GM12878 (cell line): Measurements from ENCODE around the gene TPM4. TPM values are rescaled to one million over a fixed set of nuclear protein-coding genes. Genes with fewer than 3 reads are reported as not detected.

Source experiments
- ATAC-seq: fragments of 200-7000 bp; cut with Tn5 transposase; 3 replicates; pipeline ENCODE4 v1.9.1; 2020; ENCODE audit warnings: mild to moderate bottlenecking, moderate library complexity
- BruUV-seq: library from RNA; stranded (reverse); fragments of 400-500 nt; replicated peaks from 2 replicates; lab custom pipeline; 2021; lab: Mats Ljungman, UMichigan
- CTCF ChIA-PET: fragments of 300-600 bp; sonication (Branson Sonifier 250); formaldehyde crosslinking; extraction: SDS; loops from one replicate; lab custom pipeline; 2021; ENCODE audit warnings: inconsistent platforms; lab: Yijun Ruan, JAX
- POLR2A ChIA-PET: fragments of 350-600 bp; formaldehyde crosslinking; extraction: SDS; loops from one replicate; lab custom pipeline; 2021; ENCODE audit warnings: inconsistent platforms; lab: Charles Lee
- RAD21 ChIA-PET: fragments of 300-600 bp; sonication (Branson Sonifier 250); formaldehyde crosslinking; loops from one replicate; lab custom pipeline; 2023; ENCODE audit warnings: antibody characterized with exemption; ENCODE audit not compliant: unreplicated experiment; lab: Charles Lee
- SMC1A ChIA-PET: fragments of 300-600 bp; sonication (Branson Sonifier 250); formaldehyde crosslinking; loops from one replicate; lab custom pipeline; 2023; ENCODE audit not compliant: unreplicated experiment, uncharacterized antibody; lab: Charles Lee
- DNase-seq: peaks from one replicate; pipeline ENCODE4 v3.0.0-alpha.2; 2011; ENCODE audit warnings: low read depth, low spot score
- FAIRE-seq: peaks from 3 replicates; lab custom pipeline; 2011; peaks lifted over from hg19 to GRCh38; lab: Jason Lieb, UNC
- H2AFZ ChIP-seq: 2 replicates; pipeline ENCODE4 v1.6.0; 2011; ENCODE audit warnings: low read depth, low read length, control low read depth; ENCODE audit not compliant: control insufficient read depth
- H3K27ac ChIP-seq: 2 replicates; pipeline ENCODE4 v1.5.1; 2011; ENCODE audit warnings: control low read depth; ENCODE audit not compliant: control insufficient read depth, insufficient read depth
- H3K27me3 ChIP-seq, 2 experiments: replicated peaks in 1 of 2; 2 replicates each; pipeline versions ENCODE4 v1.6.0 to v1.6.1; 2011; ENCODE audit warnings: low read length in 1 of 2; ENCODE audit not compliant: control insufficient read depth in 2 of 2, insufficient read depth in 2 of 2
- H3K36me3 ChIP-seq, 2 experiments: 2 replicates each; pipeline ENCODE4 v1.5.1; 2011; ENCODE audit warnings: low read length in 1 of 2; ENCODE audit not compliant: control insufficient read depth in 2 of 2, insufficient read depth in 2 of 2
- H3K4me1 ChIP-seq: 2 replicates; pipeline ENCODE4 v1.6.1; 2011; ENCODE audit warnings: mild to moderate bottlenecking, low read length, moderate library complexity, mixed read lengths; ENCODE audit not compliant: control insufficient read depth, insufficient read depth
- H3K4me2 ChIP-seq: 2 replicates; pipeline ENCODE4 v1.6.0; 2011; ENCODE audit warnings: control low read depth; ENCODE audit not compliant: control insufficient read depth, insufficient read depth
- H3K4me3 ChIP-seq: fragments of 200-600 bp; sonication (generic); 2 replicates; pipeline ENCODE4 v1.5.1; 2016
- H3K79me2 ChIP-seq: 2 replicates; pipeline ENCODE4 v1.6.0; 2011; ENCODE audit warnings: low read length; ENCODE audit not compliant: control insufficient read depth, insufficient read depth
- H3K9ac ChIP-seq: 2 replicates; pipeline ENCODE4 v1.8.0; 2011; ENCODE audit warnings: low read length, control low read depth, mixed read lengths; ENCODE audit not compliant: control insufficient read depth, insufficient read depth
- H3K9me3 ChIP-seq: replicated peaks from 3 replicates; pipeline ENCODE4 v1.5.1; 2011; ENCODE audit warnings: mild to moderate bottlenecking, low read length; ENCODE audit not compliant: control insufficient read depth, insufficient read depth
- H4K20me1 ChIP-seq: 2 replicates; pipeline ENCODE4 v1.6.0; 2011; ENCODE audit not compliant: control insufficient read depth, insufficient read depth
- E2F8 ChIP-seq: fragments of 450-650 bp; IDR thresholded peaks from 2 replicates; pipeline ENCODE4 v1.6.1; 2018; ENCODE audit warnings: mild to moderate bottlenecking, low read depth, moderate library complexity; ENCODE audit not compliant: partially characterized antibody
- MEF2A ChIP-seq: IDR thresholded peaks from 2 replicates; pipeline ENCODE4 v1.6.1; 2011; ENCODE audit warnings: low read depth, mild to moderate bottlenecking, low read length, moderate library complexity; ENCODE audit not compliant: insufficient read depth
- MTA2 ChIP-seq: fragments of 450-650 bp; IDR thresholded peaks from 2 replicates; pipeline ENCODE4 v1.6.1; 2016; ENCODE audit warnings: low read depth, mild to moderate bottlenecking, moderate library complexity
- NFXL1 ChIP-seq: fragments of 450-650 bp; IDR thresholded peaks from 2 replicates; pipeline ENCODE4 v1.6.1; 2017; ENCODE audit warnings: antibody characterized with exemption, mild to moderate bottlenecking, borderline replicate concordance
- PAX5 ChIP-seq: IDR thresholded peaks from 2 replicates; pipeline ENCODE4 v1.6.1; 2011; ENCODE audit warnings: low read depth, low read length, borderline replicate concordance
- PRDM15 ChIP-seq: fragments of 450-650 bp; formaldehyde crosslinking; IDR thresholded peaks from 2 replicates; pipeline ENCODE4 v1.4.0; 2020; ENCODE audit warnings: mild to moderate bottlenecking, moderate library complexity
- SREBF1 ChIP-seq: IDR thresholded peaks from 2 replicates; pipeline ENCODE4 v1.6.1; 2012; ENCODE audit warnings: mild to moderate bottlenecking, low read length
- STAT1 ChIP-seq: fragments of 450-650 bp; conservative IDR thresholded peaks from 2 replicates; pipeline ENCODE4 v1.6.1; 2014; ENCODE audit warnings: antibody characterized with exemption, mild to moderate bottlenecking
- TCF7 ChIP-seq: IDR thresholded peaks from 2 replicates; pipeline ENCODE4 v1.6.1; 2014; ENCODE audit warnings: antibody characterized with exemption, borderline replicate concordance
- ZBTB33 ChIP-seq: fragments of 450-650 bp; IDR thresholded peaks from 2 replicates; pipeline ENCODE4 v1.6.1; 2017; ENCODE audit warnings: mild to moderate bottlenecking
- ZNF24 ChIP-seq: fragments of 450-650 bp; IDR thresholded peaks from 2 replicates; pipeline ENCODE4 v1.6.1; 2017; ENCODE audit warnings: antibody characterized with exemption, mild to moderate bottlenecking
- WGBS: methylation state at CpG from one replicate; pipeline ENCODE4 v1.1.6; 2016; ENCODE audit warnings: low lambda C conversion rate; ENCODE audit not compliant: insufficient replicate concordance, insufficient coverage; ENCODE audit errors: missing lambda C conversion rate; 5-methylcytosine and 5-hydroxymethylcytosine counted together
- in situ Hi-C: fragments of 300-500 bp; cut with MboI; formaldehyde crosslinking; loops from 9 replicates; pipeline ENCODE4 v1.14.3; 2018; ENCODE audit warnings: mixed read lengths
- intact Hi-C: fragments of 100-400 bp; cut with micrococcal nuclease; formaldehyde crosslinking; loops from one replicate; pipeline ENCODE4 v1.14.2; 2022; ENCODE audit not compliant: unreplicated experiment
- polyA plus RNA-seq, 11 experiments: library from polyadenylated mRNA; depleted of rRNA in 4 of 11; unstranded in 6 of 11; stranded (reverse) in 5 of 11; fragments of >200 nt; fragmentation: Nextera tagmentation in 4 of 11; fragmentation: Illumina TruSeq in 1 of 11; extraction: Ambion mirVana in 4 of 11; extraction: Trizol in 1 of 11; gene quantifications; 1 replicate in 1 of 11; 2 replicates in 10 of 11; pipeline versions ENCODE4 v1.2.1 to v1.2.3, GENCODE V29; 2011 to 2016; ENCODE audit warnings: inconsistent platforms in 2 of 11, missing spikeins in 2 of 11, low read depth in 1 of 11
- total RNA-seq, 4 experiments: library from RNA; depleted of rRNA in 3 of 4; stranded (reverse); fragments of >200 nt in 3 of 4; fragmentation: Illumina TruSeq in 1 of 4; extraction: Trizol in 1 of 4; gene quantifications; 2 replicates each; pipeline versions ENCODE4 v1.2.1 to v1.2.3, GENCODE V29; 2013 to 2021
- TF ChIP-seq, protein P1 (sequence below): fragments of 450-650 bp; IDR thresholded peaks from 2 replicates; pipeline ENCODE4 v1.6.1; 2017; ENCODE audit warnings: mild to moderate bottlenecking, low read depth, inconsistent platforms; ENCODE audit not compliant: poor library complexity, severe bottlenecking

TPM4 gene
- total and polyA plus RNA-seq, 10 of the 15 experiments (the other 5 are each of a cell fraction or from before 2014, with no cell fraction given) = 183 to 620 (median 407) TPM

DNA sequence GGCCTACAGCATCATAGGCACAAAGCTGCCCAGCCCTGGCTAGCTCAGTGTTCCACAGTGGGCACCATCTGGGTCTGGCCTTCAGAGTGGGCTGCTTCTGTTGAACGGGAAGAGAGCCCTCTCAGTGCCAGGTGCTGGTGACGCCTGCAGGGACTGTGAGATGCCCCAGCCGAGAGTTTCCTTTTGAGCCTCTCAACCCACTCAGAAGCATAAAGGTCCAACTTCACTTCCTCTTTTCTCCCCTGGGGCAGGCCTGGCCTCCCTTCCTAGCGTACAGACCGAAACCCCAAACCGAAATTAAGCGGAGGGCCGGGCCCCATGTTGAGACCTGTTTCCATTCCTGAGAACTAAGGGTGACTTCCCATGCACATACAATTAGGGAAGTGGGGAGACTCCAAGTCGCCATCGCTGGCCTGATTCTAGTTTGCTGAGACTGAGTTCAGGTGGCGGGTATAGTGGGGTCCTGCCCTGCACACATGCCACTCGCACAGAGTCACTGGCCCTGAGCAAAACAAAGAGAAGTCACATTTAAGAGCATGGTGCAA, 42.3 kb downstream of the TPM4 start:
- in situ Hi-C loops (no loop called here), intact Hi-C loops (loop anchor here (1.0 to 10.0 kb wide), 4 partner anchors 25 to 326 kb away; partner anchors contain the start of gene HSH2D)
- H2AFZ ChIP-seq = no peak overlapping the region
- 1% methylated on average over 12 of the region's 12 CpGs for WGBS
- H3K36me3 ChIP-seq = peaks cover 22 to 40% of the 10 kb centered on the region in 2 experiments
- H3K4me3 ChIP-seq = peak overlapping the region; percentile 59; the same call in 1 of the 2 replicates
- H3K4me1 ChIP-seq = peaks cover 62% of the 10 kb centered on the region
- H3K79me2 ChIP-seq = peaks cover 74% of the 10 kb centered on the region
- RAD21 ChIA-PET = interaction anchor here (0.7 to 5.6 kb wide), 14 partner anchors 21 to 264 kb away, joined by 3 to 80 read pairs (median 6); partner anchors contain the start of genes FAM32A and HSH2D
- peak overlapping the region; percentile 87 for H3K9ac ChIP-seq
- no peaks in the 10 kb centered on the region for H3K9me3 ChIP-seq
- BruUV-seq = no TSS peak
- FAIRE-seq (peak; percentile 97), DNase-seq (peak; percentile 97), ATAC-seq (peak; percentile 82)
- no peaks in the 10 kb centered on the region for H4K20me1 ChIP-seq
- H3K4me2 ChIP-seq = peak overlapping the region; percentile 92
- H3K27ac ChIP-seq = peak overlapping the region; percentile 100
- H3K27me3 ChIP-seq = no peaks in the 10 kb centered on the region
- POLR2A ChIA-PET = interaction anchor here (1.0 to 11.3 kb wide), 12 partner anchors 17 to 66 kb away, joined by 3 to 174 read pairs (median 7); partner anchors contain the start of genes FAM32A, HSH2D and TPM4
- CTCF ChIA-PET = interaction anchor here (0.5 to 6.8 kb wide), 18 partner anchors 17 to 301 kb away, joined by 3 to 111 read pairs (median 5); partner anchors contain the start of genes FAM32A, HSH2D and TPM4
- SMC1A ChIA-PET = interaction anchor here (1.2 to 8.6 kb wide), 11 partner anchors 10 to 76 kb away, joined by 3 to 135 read pairs (median 7); partner anchors contain the start of genes FAM32A and HSH2D
- TF ChIP-seq PAX5 = peak; percentile 96
- no peak for TF ChIP-seq NFXL1
- TF ChIP-seq E2F8 = no peak
- TF ChIP-seq MEF2A = peak; percentile 84
- TF ChIP-seq, protein P1, sequence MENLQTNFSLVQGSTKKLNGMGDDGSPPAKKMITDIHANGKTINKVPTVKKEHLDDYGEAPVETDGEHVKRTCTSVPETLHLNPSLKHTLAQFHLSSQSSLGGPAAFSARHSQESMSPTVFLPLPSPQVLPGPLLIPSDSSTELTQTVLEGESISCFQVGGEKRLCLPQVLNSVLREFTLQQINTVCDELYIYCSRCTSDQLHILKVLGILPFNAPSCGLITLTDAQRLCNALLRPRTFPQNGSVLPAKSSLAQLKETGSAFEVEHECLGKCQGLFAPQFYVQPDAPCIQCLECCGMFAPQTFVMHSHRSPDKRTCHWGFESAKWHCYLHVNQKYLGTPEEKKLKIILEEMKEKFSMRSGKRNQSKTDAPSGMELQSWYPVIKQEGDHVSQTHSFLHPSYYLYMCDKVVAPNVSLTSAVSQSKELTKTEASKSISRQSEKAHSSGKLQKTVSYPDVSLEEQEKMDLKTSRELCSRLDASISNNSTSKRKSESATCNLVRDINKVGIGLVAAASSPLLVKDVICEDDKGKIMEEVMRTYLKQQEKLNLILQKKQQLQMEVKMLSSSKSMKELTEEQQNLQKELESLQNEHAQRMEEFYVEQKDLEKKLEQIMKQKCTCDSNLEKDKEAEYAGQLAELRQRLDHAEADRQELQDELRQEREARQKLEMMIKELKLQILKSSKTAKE = peak; percentile 87
- no peak for TF ChIP-seq ZBTB33
- peak; percentile 40; the same call in 1 of the 2 replicates for TF ChIP-seq ZNF24
- TF ChIP-seq MTA2 = peak; percentile 96
- no peak; the same call in 1 of the 2 replicates for TF ChIP-seq TCF7
- TF ChIP-seq SREBF1 = no peak
- no peak for TF ChIP-seq STAT1
- no peak for TF ChIP-seq PRDM15 (CRISPR knock-in tag)
